Body of pancreas (tissue), 4 donors: Measurements from ENCODE around the gene RSAD2. TPM values are rescaled to one million over a fixed set of nuclear protein-coding genes. Genes with fewer than 3 reads are reported as not detected.

Experiments used
- ATAC-seq: fragments of 150-250 bp; one replicate; pipeline ENCODE4 v1.9.1; 2016
- DNase-seq, 4 donors: peaks; one replicate each; pipeline ENCODE4 v3.0.0-alpha.2; 2019
- H3K27ac ChIP-seq, 4 donors: fragments of 200-600 bp; sonication (generic); 1 replicate in 3 of 4; 2 replicates in 1 of 4; pipeline versions ENCODE4 v1.5.1 to v1.6.1; 2016 to 2019; ENCODE audit warnings: mild to moderate bottlenecking in 1 of 4, mixed read lengths in 1 of 4, moderate library complexity in 1 of 4
- H3K27me3 ChIP-seq, 2 donors: fragments of 200-600 bp; sonication (generic); one replicate each; pipeline ENCODE4 v1.6.0; 2016; ENCODE audit warnings: mild to moderate bottlenecking in 1 of 2
- H3K36me3 ChIP-seq, 2 donors: fragments of 200-600 bp; sonication (generic); replicated peaks in 1 of 2; 2 replicates each; pipeline ENCODE4 v1.5.1; 2016; ENCODE audit warnings: low read depth in 2 of 2; ENCODE audit not compliant: insufficient read depth in 1 of 2
- H3K4me1 ChIP-seq: fragments of 200-600 bp; sonication (generic); one replicate; pipeline ENCODE4 v1.6.0; 2016
- H3K4me3 ChIP-seq, 2 donors: fragments of 200-600 bp; sonication (generic); 1 replicate in 1 of 2; 2 replicates in 1 of 2; pipeline ENCODE4 v1.5.1; 2016 to 2019
- H3K9me3 ChIP-seq, 3 donors: fragments of 200-600 bp; sonication (generic); 1 replicate in 2 of 3; 2 replicates in 1 of 3; pipeline ENCODE4 v1.5.1; 2016
- POLR2A ChIP-seq, 3 donors: fragments of 450-650 bp; IDR thresholded peaks; one replicate each; pipeline ENCODE4 v1.6.1; 2016; ENCODE audit warnings: antibody characterized with exemption in 3 of 3, mild to moderate bottlenecking in 2 of 3
- WGBS, 2 donors: methylation state at CpG; one replicate each; pipeline ENCODE4 v1.1.5; 2017; 5-methylcytosine and 5-hydroxymethylcytosine counted together
- intact Hi-C: fragments of 100-400 bp; cut with DNase I; formaldehyde crosslinking; loops from one replicate; pipeline ENCODE4 v1.15.1; 2023
- total RNA-seq, 2 donors: library from RNA; depleted of rRNA; stranded (reverse); fragments of >200 nt; gene quantifications; one replicate each; pipeline ENCODE4 v1.1.0, GENCODE V29; 2016
- TF ChIP-seq, protein P1 (sequence below), 7 experiments: fragments of 450-650 bp in 4 of 7; fragments of 200-600 bp in 3 of 7; sonication (generic) in 3 of 7; IDR thresholded peaks; one replicate each; pipeline ENCODE4 v1.5.1; 2016 to 2019; ENCODE audit warnings: antibody characterized with exemption in 7 of 7

Gene RSAD2
- total RNA-seq, 2 donors from 2014 or later, result under 0.01 to 1.0 TPM

DNA sequence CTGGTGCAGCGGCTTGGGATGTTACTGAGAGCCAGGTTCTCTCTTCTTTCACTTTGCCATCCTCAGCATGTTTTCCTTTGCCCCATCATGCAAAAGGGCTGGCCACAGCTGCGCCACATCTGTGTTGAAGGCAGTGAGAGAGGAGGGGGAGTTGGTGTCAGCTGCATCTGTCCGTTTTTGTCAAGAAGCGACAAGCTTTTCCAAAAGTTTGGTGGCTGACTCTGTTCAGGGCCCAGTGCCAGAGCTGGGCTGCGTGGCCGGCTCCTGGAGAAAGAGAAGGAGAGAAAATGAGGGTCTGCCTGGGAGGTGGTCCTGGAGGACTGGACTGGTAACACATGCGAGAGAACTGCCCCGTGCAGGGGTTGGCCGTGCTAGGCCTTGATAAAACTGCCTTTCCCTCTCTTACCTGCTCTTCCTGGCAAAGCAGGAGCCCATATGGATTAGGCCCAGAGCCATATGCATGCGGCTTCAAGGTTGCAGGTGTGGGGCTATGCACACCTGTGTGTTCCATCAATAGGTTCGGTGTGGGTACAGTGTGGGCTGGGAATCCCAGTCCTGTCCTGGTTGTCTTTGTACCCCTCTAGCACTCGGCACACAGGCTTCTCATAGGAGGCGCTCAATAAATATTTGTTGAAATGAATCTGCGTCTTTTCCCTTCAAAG lies 48.6 kb downstream of the RSAD2 start:
- no peak for ATAC-seq

DNA sequence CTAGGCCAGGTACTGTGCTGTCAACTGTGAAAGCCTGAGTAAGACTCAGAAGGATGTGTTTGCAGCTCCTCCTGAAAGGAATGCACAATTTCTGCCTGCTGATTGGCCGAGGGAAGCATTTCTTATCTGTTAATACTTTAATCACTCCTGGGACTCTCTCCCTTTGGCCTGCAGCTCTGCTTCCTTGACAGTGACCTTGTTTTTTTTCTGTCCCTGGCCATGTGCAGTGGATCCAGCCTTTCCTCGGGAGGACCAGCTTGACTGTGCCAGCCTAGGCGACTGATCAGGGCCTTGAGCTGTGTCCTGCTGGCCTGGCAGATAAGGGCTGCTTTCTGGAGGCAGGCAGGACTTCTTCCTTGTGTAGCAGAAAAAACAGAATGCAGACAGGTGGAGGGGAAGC lies 49.6 kb downstream of the RSAD2 start:
- Histone ChIP-seq H3K4me3 (no peak overlapping the region), H3K27me3 (no peaks in the 10 kb centered on the region), H3K27ac (peak overlapping the region; percentile 58 to 73 (median 71)), H3K9me3 (no peaks in the 10 kb centered on the region), H3K4me1 (peaks cover 97% of the 10 kb centered on the region), H3K36me3 (no peaks in the 10 kb centered on the region)
- 16 to 18% methylated on average over 3 of the region's 3 CpGs for WGBS, 2 donors
- intact Hi-C loops, result loop anchor here (10.0 kb wide), 1 partner anchor 58 kb away; no protein-coding TSS in a partner anchor
- DNase-seq (peak; percentile 72 to 90 (median 82)), ATAC-seq (peak; percentile 79)
- peak in 1 of 3 donors; percentile 37 for TF ChIP-seq POLR2A (IDR thresholded peaks at IDR 0.05)
- TF ChIP-seq, protein P1, sequence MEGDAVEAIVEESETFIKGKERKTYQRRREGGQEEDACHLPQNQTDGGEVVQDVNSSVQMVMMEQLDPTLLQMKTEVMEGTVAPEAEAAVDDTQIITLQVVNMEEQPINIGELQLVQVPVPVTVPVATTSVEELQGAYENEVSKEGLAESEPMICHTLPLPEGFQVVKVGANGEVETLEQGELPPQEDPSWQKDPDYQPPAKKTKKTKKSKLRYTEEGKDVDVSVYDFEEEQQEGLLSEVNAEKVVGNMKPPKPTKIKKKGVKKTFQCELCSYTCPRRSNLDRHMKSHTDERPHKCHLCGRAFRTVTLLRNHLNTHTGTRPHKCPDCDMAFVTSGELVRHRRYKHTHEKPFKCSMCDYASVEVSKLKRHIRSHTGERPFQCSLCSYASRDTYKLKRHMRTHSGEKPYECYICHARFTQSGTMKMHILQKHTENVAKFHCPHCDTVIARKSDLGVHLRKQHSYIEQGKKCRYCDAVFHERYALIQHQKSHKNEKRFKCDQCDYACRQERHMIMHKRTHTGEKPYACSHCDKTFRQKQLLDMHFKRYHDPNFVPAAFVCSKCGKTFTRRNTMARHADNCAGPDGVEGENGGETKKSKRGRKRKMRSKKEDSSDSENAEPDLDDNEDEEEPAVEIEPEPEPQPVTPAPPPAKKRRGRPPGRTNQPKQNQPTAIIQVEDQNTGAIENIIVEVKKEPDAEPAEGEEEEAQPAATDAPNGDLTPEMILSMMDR (IDR thresholded peaks at IDR 0.05), result peak in 1 of 7 experiments; percentile 2

More for the DNA sequence above, 48.6 kb downstream of the RSAD2 start:
- no peaks in the 10 kb centered on the region for H3K36me3 ChIP-seq
- H3K4me1 ChIP-seq, result peaks cover 97% of the 10 kb centered on the region
- WGBS, 2 donors, result 46% methylated on average over 13 to 14 of the region's 14 CpGs
- TF ChIP-seq, protein P1 (IDR thresholded peaks at IDR 0.05), result no peak
- TF ChIP-seq POLR2A (IDR thresholded peaks at IDR 0.05), result no peak
- DNase-seq, result peak in 3 of 4 donors; percentile 40 to 61 (median 50)
- no peaks in the 10 kb centered on the region for H3K27me3 ChIP-seq
- intact Hi-C loops, result loop anchor here (10.0 kb wide), 1 partner anchor 59 kb away; no protein-coding TSS in a partner anchor
- H3K9me3 ChIP-seq, result no peaks in the 10 kb centered on the region
- H3K27ac ChIP-seq, result peak overlapping the region; percentile 58 to 73 (median 71)
- H3K4me3 ChIP-seq, result no peak overlapping the region

DNA sequence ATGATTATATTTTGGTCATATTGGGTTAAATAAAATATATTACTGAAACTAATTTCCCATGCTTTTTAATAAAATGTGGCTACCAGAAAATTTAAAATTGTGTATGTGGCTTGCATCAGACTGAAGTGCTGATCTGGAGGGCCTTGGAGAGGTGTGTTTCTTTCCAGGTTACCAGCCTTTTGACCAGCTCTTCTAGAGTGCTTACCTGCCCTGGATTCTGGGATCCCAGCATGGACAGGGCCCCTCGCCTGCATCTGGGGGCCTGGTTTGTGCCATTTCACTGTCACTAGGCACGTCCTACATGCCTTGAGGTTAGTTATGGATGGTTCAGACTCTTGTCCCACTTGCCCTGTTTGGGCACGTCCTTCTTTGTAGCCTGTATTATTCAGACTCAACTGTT lies 50.2 kb downstream of the RSAD2 start:
- ATAC-seq, result no peak
- no peaks in the 10 kb centered on the region for H3K9me3 ChIP-seq
- no peak for DNase-seq
- H3K4me3 ChIP-seq, result no peak overlapping the region
- H3K27me3 ChIP-seq, result no peaks in the 10 kb centered on the region
- peak overlapping the region; percentile 58 to 73 (median 71) for H3K27ac ChIP-seq
- WGBS, 2 donors, result 81 to 88% methylated on average over 3 of the region's 3 CpGs
- intact Hi-C loops, result loop anchor here (10.0 kb wide), 1 partner anchor 57 kb away; no protein-coding TSS in a partner anchor
- no peaks in the 10 kb centered on the region for H3K36me3 ChIP-seq
- TF ChIP-seq POLR2A (IDR thresholded peaks at IDR 0.05), result no peak
- TF ChIP-seq, protein P1 (IDR thresholded peaks at IDR 0.05), result no peak
- H3K4me1 ChIP-seq, result peaks cover 97% of the 10 kb centered on the region

DNA sequence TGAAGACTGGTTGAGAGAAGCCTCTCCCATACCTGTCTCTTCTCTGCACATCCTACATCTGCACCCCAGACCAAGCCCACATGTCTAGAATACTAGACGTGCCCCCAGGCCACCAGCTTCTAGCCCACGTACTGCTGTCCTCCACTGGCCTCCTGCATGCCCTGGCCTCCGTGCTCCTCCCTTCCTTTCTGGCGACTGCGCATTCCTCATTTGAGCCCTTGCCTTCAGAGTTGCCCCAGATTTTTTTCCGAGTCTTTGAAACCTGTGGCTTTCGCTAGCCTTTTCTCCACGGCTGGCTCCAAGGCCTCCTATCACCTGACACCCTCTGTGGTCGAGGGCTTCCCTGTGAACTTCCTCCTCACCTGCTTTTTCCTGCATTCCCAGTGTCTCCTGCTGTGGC lies 50.9 kb downstream of the RSAD2 start:
- H3K27ac ChIP-seq, result peak overlapping the region; percentile 58 to 73 (median 71)
- WGBS, 2 donors, result 65 to 79% methylated on average over 9 of the region's 9 CpGs
- TF ChIP-seq, protein P1 (IDR thresholded peaks at IDR 0.05), result no peak
- TF ChIP-seq POLR2A (IDR thresholded peaks at IDR 0.05), result no peak
- no peak for ATAC-seq
- H3K36me3 ChIP-seq, result no peaks in the 10 kb centered on the region
- no peak overlapping the region for H3K4me3 ChIP-seq
- intact Hi-C loops, result loop anchor here (10.0 kb wide), 1 partner anchor 56 kb away; no protein-coding TSS in a partner anchor
- no peaks in the 10 kb centered on the region for H3K27me3 ChIP-seq
- peaks cover 95% of the 10 kb centered on the region for H3K4me1 ChIP-seq
- DNase-seq, result no peak
- no peaks in the 10 kb centered on the region for H3K9me3 ChIP-seq
